ENCODE results near the gene DMD.
A peak's percentile ranks its signal among the peaks of the same experiment; 100 is the strongest.

The DMD gene

DNA sequence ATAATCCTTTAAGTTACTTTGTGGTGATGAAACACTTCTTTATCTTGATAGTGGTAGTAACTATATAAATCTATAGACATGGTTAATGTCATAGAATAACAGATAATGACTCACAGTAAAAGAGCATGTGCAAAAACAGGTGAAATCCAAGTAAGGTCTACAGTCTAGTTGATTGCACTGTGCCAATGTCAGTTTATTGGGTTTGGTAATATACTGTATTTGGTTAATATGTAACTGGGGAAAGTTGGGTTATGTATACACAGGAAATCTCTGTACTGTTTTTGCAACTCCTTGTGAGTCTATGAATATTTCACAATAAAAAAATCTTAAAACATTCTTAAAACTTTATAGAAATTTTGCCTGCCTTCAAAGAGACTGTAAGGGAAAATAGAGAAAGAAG is 1071.9 kb downstream of the DMD start:
- DNase-seq (ENCODE audit: low read depth), result no peak
- TF ChIP-seq MYC (IDR thresholded peaks at IDR 0.05; ENCODE audit: low read depth, low read length) (no peak), POLR2A (IDR thresholded peaks at IDR 0.05; ENCODE audit: extremely low read depth, insufficient read length) (no peak)
- TF ChIP-seq, protein P1, sequence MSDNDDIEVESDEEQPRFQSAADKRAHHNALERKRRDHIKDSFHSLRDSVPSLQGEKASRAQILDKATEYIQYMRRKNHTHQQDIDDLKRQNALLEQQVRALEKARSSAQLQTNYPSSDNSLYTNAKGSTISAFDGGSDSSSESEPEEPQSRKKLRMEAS (IDR thresholded peaks at IDR 0.05; ENCODE audit: low read depth, low read length), result no peak
- TF ChIP-seq, protein P2, sequence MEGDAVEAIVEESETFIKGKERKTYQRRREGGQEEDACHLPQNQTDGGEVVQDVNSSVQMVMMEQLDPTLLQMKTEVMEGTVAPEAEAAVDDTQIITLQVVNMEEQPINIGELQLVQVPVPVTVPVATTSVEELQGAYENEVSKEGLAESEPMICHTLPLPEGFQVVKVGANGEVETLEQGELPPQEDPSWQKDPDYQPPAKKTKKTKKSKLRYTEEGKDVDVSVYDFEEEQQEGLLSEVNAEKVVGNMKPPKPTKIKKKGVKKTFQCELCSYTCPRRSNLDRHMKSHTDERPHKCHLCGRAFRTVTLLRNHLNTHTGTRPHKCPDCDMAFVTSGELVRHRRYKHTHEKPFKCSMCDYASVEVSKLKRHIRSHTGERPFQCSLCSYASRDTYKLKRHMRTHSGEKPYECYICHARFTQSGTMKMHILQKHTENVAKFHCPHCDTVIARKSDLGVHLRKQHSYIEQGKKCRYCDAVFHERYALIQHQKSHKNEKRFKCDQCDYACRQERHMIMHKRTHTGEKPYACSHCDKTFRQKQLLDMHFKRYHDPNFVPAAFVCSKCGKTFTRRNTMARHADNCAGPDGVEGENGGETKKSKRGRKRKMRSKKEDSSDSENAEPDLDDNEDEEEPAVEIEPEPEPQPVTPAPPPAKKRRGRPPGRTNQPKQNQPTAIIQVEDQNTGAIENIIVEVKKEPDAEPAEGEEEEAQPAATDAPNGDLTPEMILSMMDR (IDR thresholded peaks at IDR 0.05; ENCODE audit: low read depth, low read length), result no peak
- no peak overlapping the region for H3K4me3 ChIP-seq (ENCODE audit: low read depth, low read length)

DNA sequence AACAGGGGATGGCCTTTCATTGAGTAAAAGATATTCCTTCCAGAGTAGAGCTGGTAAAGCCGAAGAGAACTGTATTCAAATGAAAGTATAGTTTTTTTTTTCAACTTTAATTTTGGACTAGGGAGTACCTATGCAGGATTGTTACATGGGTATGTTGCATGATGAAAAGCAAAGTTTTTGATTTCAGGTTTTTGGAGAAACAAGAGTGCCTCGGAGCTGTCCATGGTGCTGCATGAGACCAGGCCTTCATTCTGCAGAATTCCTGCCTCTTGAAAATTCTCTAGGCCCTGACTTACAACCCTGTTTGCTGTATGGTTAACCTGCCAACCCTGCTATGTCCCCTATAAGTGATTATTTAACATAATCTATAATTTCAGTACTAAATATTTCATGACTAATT is 1073.8 kb downstream of the DMD start:
- no peak overlapping the region for H3K4me3 ChIP-seq (ENCODE audit: low read depth, low read length)
- no peak for TF ChIP-seq MYC (IDR thresholded peaks at IDR 0.05; ENCODE audit: low read depth, low read length)
- peak; percentile 7 for DNase-seq (ENCODE audit: low read depth)

DNA sequence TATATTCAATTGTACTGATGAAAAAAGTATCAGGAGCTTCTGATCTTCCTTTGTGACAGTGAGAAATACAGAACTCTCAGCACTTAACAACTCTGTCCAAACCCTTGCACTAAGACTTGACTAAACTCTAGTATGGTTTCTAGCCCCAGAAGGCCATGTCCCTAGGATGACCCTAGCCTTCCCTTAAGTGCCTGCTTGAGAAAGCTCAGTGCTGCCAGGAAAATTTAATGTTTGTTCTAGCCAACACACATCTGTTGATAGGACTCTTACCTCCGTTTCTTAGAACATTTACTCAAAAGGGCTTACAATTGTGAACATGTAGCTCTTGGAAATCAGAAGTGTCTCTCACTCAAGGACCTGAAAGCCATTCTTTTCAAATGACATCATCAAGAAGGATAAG is 1084.4 kb downstream of the DMD start:
- no peak for DNase-seq (ENCODE audit: low read depth)
- no peak overlapping the region for H3K4me3 ChIP-seq (ENCODE audit: low read depth, low read length)
- TF ChIP-seq MYC (IDR thresholded peaks at IDR 0.05; ENCODE audit: low read depth, low read length) (no peak), POLR2A (IDR thresholded peaks at IDR 0.05; ENCODE audit: extremely low read depth, insufficient read length) (no peak)
- TF ChIP-seq, protein P2 (IDR thresholded peaks at IDR 0.05; ENCODE audit: low read depth, low read length), result no peak
- TF ChIP-seq, protein P1 (IDR thresholded peaks at IDR 0.05; ENCODE audit: low read depth, low read length), result no peak

DNA sequence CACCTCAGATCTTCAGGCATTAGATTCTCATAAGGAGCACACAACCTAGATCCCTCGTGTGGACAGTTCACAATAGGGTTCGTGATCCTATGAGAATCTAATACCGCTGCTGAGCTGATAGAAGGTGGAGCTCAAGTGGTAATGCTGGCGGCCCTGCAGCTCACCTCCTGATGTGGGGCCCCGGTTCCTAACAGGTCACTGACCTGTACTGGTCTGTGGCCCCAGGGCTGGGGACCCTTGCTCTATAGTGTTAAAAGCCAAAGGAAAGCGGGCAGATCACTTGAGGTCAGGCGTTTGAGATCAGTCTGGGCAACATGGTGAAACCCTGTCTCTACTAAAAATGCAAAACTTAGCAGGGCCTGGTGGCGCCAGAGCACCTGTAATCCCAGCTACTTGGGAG is 1092.5 kb downstream of the DMD start:
- TF ChIP-seq, protein P1 (IDR thresholded peaks at IDR 0.05; ENCODE audit: low read depth, low read length), result no peak
- no peak for TF ChIP-seq MYC (IDR thresholded peaks at IDR 0.05; ENCODE audit: low read depth, low read length)
- TF ChIP-seq POLR2A (IDR thresholded peaks at IDR 0.05; ENCODE audit: extremely low read depth, insufficient read length), result no peak
- TF ChIP-seq, protein P2 (IDR thresholded peaks at IDR 0.05; ENCODE audit: low read depth, low read length), result no peak
- no peak for DNase-seq (ENCODE audit: low read depth)
- H3K4me3 ChIP-seq (ENCODE audit: low read depth, low read length), result no peak overlapping the region

DNA sequence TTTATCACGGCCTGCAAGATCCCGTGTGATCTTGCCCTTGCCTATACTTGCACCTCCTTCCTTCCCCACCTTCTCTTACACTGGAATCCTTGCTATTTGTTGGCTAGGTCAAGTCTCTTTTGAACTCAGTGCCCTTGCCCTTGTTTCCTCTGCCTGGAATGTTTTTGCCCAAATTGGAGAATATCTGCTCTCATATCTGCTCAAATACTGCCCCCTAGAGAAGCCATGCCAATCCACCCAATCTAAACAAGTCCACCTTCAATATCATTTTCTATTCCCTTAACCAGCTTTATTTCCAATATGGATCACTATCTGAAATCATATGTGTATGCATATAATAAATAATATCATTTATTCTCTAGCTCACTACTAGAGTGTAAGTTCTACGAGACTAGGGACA is 1095.3 kb downstream of the DMD start:
- no peak overlapping the region for H3K4me3 ChIP-seq (ENCODE audit: low read depth, low read length)
- TF ChIP-seq, protein P2 (IDR thresholded peaks at IDR 0.05; ENCODE audit: low read depth, low read length), result peak; percentile 14
- TF ChIP-seq, protein P1 (IDR thresholded peaks at IDR 0.05; ENCODE audit: low read depth, low read length), result no peak
- DNase-seq (ENCODE audit: low read depth), result peak; percentile 5

DNA sequence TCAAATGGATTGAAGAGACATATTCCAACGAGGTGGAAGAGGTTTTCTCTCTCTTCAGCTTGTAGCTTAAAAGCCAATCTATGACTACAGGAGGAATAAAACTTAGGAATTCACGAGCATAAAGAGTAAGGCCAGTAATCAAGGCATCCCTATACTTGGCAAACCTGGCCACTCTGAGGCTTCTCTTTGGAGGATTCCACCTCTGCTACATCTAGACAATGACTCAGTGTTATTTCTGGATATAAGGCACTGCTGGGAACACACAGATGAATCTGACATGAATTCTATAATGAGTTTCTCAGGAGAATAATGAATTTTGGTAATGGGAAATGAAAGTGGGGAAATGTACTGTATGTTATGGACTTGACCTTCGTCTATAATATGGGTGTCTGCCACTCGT is 1123.7 kb downstream of the DMD start:
- H3K4me3 ChIP-seq (ENCODE audit: low read depth, low read length), result no peak overlapping the region
- TF ChIP-seq, protein P2 (IDR thresholded peaks at IDR 0.05; ENCODE audit: low read depth, low read length), result no peak
- TF ChIP-seq MYC (IDR thresholded peaks at IDR 0.05; ENCODE audit: low read depth, low read length) (no peak), POLR2A (IDR thresholded peaks at IDR 0.05; ENCODE audit: extremely low read depth, insufficient read length) (no peak)
- TF ChIP-seq, protein P1 (IDR thresholded peaks at IDR 0.05; ENCODE audit: low read depth, low read length), result no peak
- DNase-seq (ENCODE audit: low read depth), result no peak

Data from NB4 (cell line).